HepG2 (cell line): ENCODE results near the gene FBXL2. TPM values are rescaled to one million over a fixed set of nuclear protein-coding genes. Genes with fewer than 3 reads are reported as not detected.

ENCODE experiments used
- ATAC-seq: fragments of 200-7000 bp; cut with Tn5 transposase; 3 replicates; pipeline ENCODE4 v1.9.1; 2020; ENCODE audit warnings: mild to moderate bottlenecking, moderate library complexity
- BruUV-seq: library from RNA; stranded (reverse); fragments of 400-500 nt; replicated peaks from 2 replicates; lab custom pipeline; 2021; lab: Mats Ljungman, UMichigan
- CTCF ChIA-PET: fragments of 300-600 bp; formaldehyde crosslinking; extraction: SDS; loops from one replicate; lab custom pipeline; 2021; ENCODE audit warnings: low total read pairs, inconsistent platforms, low intra/inter-chr PET ratio; lab: Yijun Ruan, JAX
- POLR2A ChIA-PET: fragments of 350-600 bp; sonication (Branson Sonifier 250); formaldehyde crosslinking; loops from one replicate; lab custom pipeline; 2020; ENCODE audit warnings: antibody characterized with exemption, inconsistent platforms; lab: Yijun Ruan, JAX
- DNase-seq: peaks from one replicate; pipeline ENCODE4 v3.0.0-alpha.2; 2015; ENCODE audit warnings: low spot score
- FAIRE-seq: peaks from 3 replicates; lab custom pipeline; 2011; peaks lifted over from hg19 to GRCh38; lab: Jason Lieb, UNC
- H2AFZ ChIP-seq: one replicate; pipeline ENCODE4 v1.6.1; 2011; ENCODE audit warnings: low read length, inconsistent platforms
- H3K27ac ChIP-seq: fragments of 300-600 bp; 3 replicates; pipeline ENCODE4 v1.8.0; 2011; ENCODE audit warnings: mixed run types, mild to moderate bottlenecking, mixed read lengths, low read length, inconsistent platforms; ENCODE audit not compliant: insufficient read depth; ENCODE audit errors: extremely low read length
- H3K27me3 ChIP-seq, 2 experiments: fragments of 200-600 bp in 1 of 2; 2 replicates in 1 of 2; 3 replicates in 1 of 2; pipeline versions ENCODE4 v1.6.0 to v1.8.0; 2011; ENCODE audit warnings: low read length in 2 of 2, mild to moderate bottlenecking in 2 of 2, moderate library complexity in 2 of 2, inconsistent platforms in 1 of 2; ENCODE audit not compliant: insufficient read depth in 2 of 2, control insufficient read depth in 1 of 2
- H3K36me3 ChIP-seq, 2 experiments: fragments of 200-600 bp in 1 of 2; replicated peaks in 1 of 2; 2 replicates in 1 of 2; 3 replicates in 1 of 2; pipeline versions ENCODE4 v1.5.1 to v1.8.0; 2011; ENCODE audit warnings: low read length in 2 of 2, inconsistent platforms in 1 of 2; ENCODE audit not compliant: insufficient read depth in 2 of 2, control insufficient read depth in 1 of 2
- H3K4me1 ChIP-seq: 2 replicates; pipeline ENCODE4 v1.5.1; 2012; ENCODE audit warnings: low read length, inconsistent platforms; ENCODE audit not compliant: insufficient read depth
- H3K4me2 ChIP-seq: 2 replicates; pipeline ENCODE4 v1.6.0; 2011; ENCODE audit warnings: low read depth, low read length, inconsistent platforms
- H3K4me3 ChIP-seq, 3 experiments: fragments of 200-600 bp in 1 of 3; sonication (generic), shearing (Covaris generic) in 1 of 3; replicated peaks in 1 of 3; 2 replicates each; pipeline ENCODE4 v1.5.1; 2011 to 2016; ENCODE audit warnings: low read length in 3 of 3, inconsistent platforms in 2 of 3, low read depth in 2 of 3, mild to moderate bottlenecking in 2 of 3, control low read depth in 1 of 3, mixed read lengths in 1 of 3; ENCODE audit not compliant: insufficient read depth in 1 of 3
- H3K79me2 ChIP-seq: one replicate; pipeline ENCODE4 v1.6.1; 2011; ENCODE audit warnings: low read length, inconsistent platforms; ENCODE audit not compliant: insufficient read depth
- H3K9ac ChIP-seq: 2 replicates; pipeline ENCODE4 v1.6.0; 2011; ENCODE audit warnings: mild to moderate bottlenecking, low read depth, low read length, inconsistent platforms; ENCODE audit not compliant: insufficient read depth
- H3K9me3 ChIP-seq: 2 replicates; pipeline ENCODE4 v1.5.1; 2012; ENCODE audit warnings: mild to moderate bottlenecking, low read length
- H4K20me1 ChIP-seq: 2 replicates; pipeline ENCODE4 v1.6.0; 2011; ENCODE audit warnings: inconsistent platforms, mild to moderate bottlenecking, low read length, moderate library complexity; ENCODE audit not compliant: insufficient read depth
- BRCA1 ChIP-seq: sonication (generic); formaldehyde crosslinking; IDR thresholded peaks from 2 replicates; pipeline ENCODE4 v1.4.0; 2020; ENCODE audit warnings: missing genetic modification reagents
- CENPX ChIP-seq: sonication (generic); formaldehyde crosslinking; IDR thresholded peaks from 2 replicates; pipeline ENCODE4 v1.9.0; 2021; ENCODE audit warnings: mild to moderate bottlenecking, missing genetic modification reagents, moderate library complexity
- CREM ChIP-seq, 2 experiments: sonication (generic) in 1 of 2; formaldehyde crosslinking in 1 of 2; IDR thresholded peaks; 2 replicates each; pipeline versions ENCODE4 v1.4.0 to v1.6.1; 2016 to 2020; ENCODE audit warnings: antibody characterized with exemption in 1 of 2, mild to moderate bottlenecking in 1 of 2, missing genetic modification reagents in 1 of 2
- ISX ChIP-seq: sonication (generic); formaldehyde crosslinking; conservative IDR thresholded peaks from 2 replicates; pipeline ENCODE4 v1.5.0; 2020; ENCODE audit warnings: missing genetic modification reagents
- MAX ChIP-seq: IDR thresholded peaks from 2 replicates; pipeline ENCODE4 v1.6.1; 2012; ENCODE audit warnings: inconsistent platforms
- MTERF4 ChIP-seq: sonication (generic); formaldehyde crosslinking; IDR thresholded peaks from 2 replicates; pipeline ENCODE4 v1.8.0; 2023; ENCODE audit warnings: mild to moderate bottlenecking, missing genetic modification reagents
- NFE2L2 ChIP-seq: fragments of 150-350 bp; IDR thresholded peaks from 2 replicates; pipeline ENCODE4 v1.6.1; 2014; ENCODE audit warnings: low read length
- PAF1 ChIP-seq: IDR thresholded peaks from 2 replicates; pipeline ENCODE4 v1.6.1; 2016; ENCODE audit warnings: missing genetic modification reagents, missing compliant biosample characterization
- SAP130 ChIP-seq: IDR thresholded peaks from 2 replicates; pipeline ENCODE4 v1.6.1; 2016; ENCODE audit warnings: low read depth
- SIN3A ChIP-seq: IDR thresholded peaks from 2 replicates; pipeline ENCODE4 v1.6.1; 2011; ENCODE audit warnings: low read depth, mild to moderate bottlenecking, control low read depth, low read length, borderline replicate concordance
- SMAD1 ChIP-seq: sonication (generic); formaldehyde crosslinking; IDR thresholded peaks from 2 replicates; pipeline ENCODE4 v1.4.0; 2020; ENCODE audit warnings: missing genetic modification reagents, low read depth, mild to moderate bottlenecking, borderline replicate concordance
- SYNCRIP ChIP-seq: fragments of 200-400 bp; formaldehyde crosslinking; IDR thresholded peaks from 2 replicates; pipeline ENCODE4 v1.6.1; 2018; ENCODE audit warnings: mild to moderate bottlenecking, low read depth, low read length; ENCODE audit not compliant: insufficient read depth
- TEF ChIP-seq: sonication (generic); formaldehyde crosslinking; IDR thresholded peaks from 2 replicates; pipeline ENCODE4 v1.5.0; 2020; ENCODE audit warnings: missing genetic modification reagents
- TRIM24 ChIP-seq: sonication (generic); formaldehyde crosslinking; IDR thresholded peaks from 2 replicates; pipeline ENCODE4 v1.8.0; 2022; ENCODE audit warnings: mild to moderate bottlenecking, missing genetic modification reagents
- ZBTB2 ChIP-seq: sonication (generic); formaldehyde crosslinking; IDR thresholded peaks from 2 replicates; pipeline ENCODE4 v1.8.0; 2022; ENCODE audit warnings: low read depth, missing genetic modification reagents
- ZKSCAN8 ChIP-seq: IDR thresholded peaks from 2 replicates; pipeline ENCODE4 v1.6.1; 2016; ENCODE audit warnings: borderline replicate concordance, missing genetic modification reagents, missing compliant biosample characterization
- ZNF20 ChIP-seq: sonication (generic); formaldehyde crosslinking; IDR thresholded peaks from 2 replicates; pipeline ENCODE4 v1.4.0; 2020; ENCODE audit warnings: mild to moderate bottlenecking, moderate library complexity, missing genetic modification reagents
- ZNF331 ChIP-seq: sonication (generic); formaldehyde crosslinking; IDR thresholded peaks from 2 replicates; pipeline ENCODE4 v1.4.0; 2020; ENCODE audit warnings: missing genetic modification reagents
- ZNF569 ChIP-seq: sonication (generic); formaldehyde crosslinking; IDR thresholded peaks from 2 replicates; pipeline ENCODE4 v1.5.0; 2020; ENCODE audit warnings: mild to moderate bottlenecking, missing genetic modification reagents, moderate library complexity, borderline replicate concordance
- ZNF678 ChIP-seq: sonication (generic); formaldehyde crosslinking; IDR thresholded peaks from 2 replicates; pipeline ENCODE4 v1.4.0; 2020; ENCODE audit warnings: mild to moderate bottlenecking, missing genetic modification reagents
- ZZZ3 ChIP-seq: sonication (generic); formaldehyde crosslinking; IDR thresholded peaks from 2 replicates; pipeline ENCODE4 v1.4.0; 2020; ENCODE audit warnings: missing genetic modification reagents, mild to moderate bottlenecking, borderline replicate concordance
- WGBS: methylation state at CpG from one replicate; pipeline ENCODE4 v1.1.6; 2017; ENCODE audit warnings: low lambda C conversion rate; 5-methylcytosine and 5-hydroxymethylcytosine counted together
- in situ Hi-C: cut with HindIII; loops from 2 replicates; pipeline ENCODE4 v1.10.0; 2017; ENCODE audit warnings: low pct_unique_long_range_greater_than_20kb; ENCODE audit not compliant: extremely low pct_ligation_motif_present
- intact Hi-C: fragments of 100-400 bp; cut with micrococcal nuclease; formaldehyde crosslinking; loops from one replicate; pipeline ENCODE4 v1.10.0; 2022; ENCODE audit not compliant: unreplicated experiment
- polyA plus RNA-seq, 8 experiments: library from polyadenylated mRNA; depleted of rRNA in 3 of 8; stranded (reverse) in 7 of 8; unstranded in 1 of 8; fragments of >200 nt; fragmentation: Illumina TruSeq in 4 of 8; extraction: Trizol in 4 of 8; gene quantifications; 2 replicates each; pipeline versions ENCODE4 v1.2.1 to v1.2.3, GENCODE V29; 2011 to 2016; ENCODE audit warnings: low read depth in 4 of 8, missing spikeins in 1 of 8, mixed read lengths in 1 of 8; ENCODE audit not compliant: insufficient read depth in 1 of 8
- total RNA-seq, 5 experiments: library from RNA; depleted of rRNA; stranded (reverse); fragments of >200 nt; fragmentation: Illumina TruSeq; extraction: Trizol; gene quantifications; 2 replicates each; pipeline ENCODE4 v1.2.3, GENCODE V29; 2016; ENCODE audit warnings: low read depth in 1 of 5

Gene FBXL2
- total and polyA plus RNA-seq, 2 of the 13 experiments (the other 11 are each of a cell fraction or from before 2014, with no cell fraction given) = 1.8 to 5.0 TPM

- Histone ChIP-seq H3K36me3 (no peaks in the 10 kb centered on the region), H2AFZ (peak overlapping the region; percentile 68), H3K27ac (no peak overlapping the region), H4K20me1 (no peaks in the 10 kb centered on the region), H3K27me3 (no peaks in the 10 kb centered on the region; a peak in 1 of 5 replicates), H3K4me2 (peak overlapping the region; percentile 59), H3K79me2 (no peaks in the 10 kb centered on the region), H3K4me3 (peak overlapping the region in 2 of 3 experiments; percentile 36 to 44; a peak in 5 of 6 replicates), H3K9ac (no peak overlapping the region), H3K4me1 (peaks cover 33% of the 10 kb centered on the region), H3K9me3 (peaks cover 8% of the 10 kb centered on the region; the same call in 1 of the 2 replicates)
- ATAC-seq (peak; percentile 62; the same call in 2 of the 3 replicates), DNase-seq (peak; percentile 10), FAIRE-seq (no peak)
- ChIA-PET POLR2A (no interaction called here), CTCF (no interaction called here)
- no TSS peak for BruUV-seq
- in situ Hi-C loops (no loop called here), intact Hi-C loops (loop anchor here (10.0 kb wide), 1 partner anchor 87 kb away; no protein-coding TSS in a partner anchor)
- 26% methylated on average over 4 of the region's 4 CpGs for WGBS
- TF ChIP-seq ZBTB2 (CRISPR knock-in tag) = no peak
- no peak for TF ChIP-seq PAF1
- peak; percentile 31; the same call in 1 of the 2 replicates for TF ChIP-seq TEF (CRISPR knock-in tag)
- no peak for TF ChIP-seq MAX
- no peak for TF ChIP-seq CENPX
- no peak for TF ChIP-seq ZNF678 (CRISPR knock-in tag)
- no peak for TF ChIP-seq CREM (IDR thresholded peaks at IDR 0.05)
- TF ChIP-seq CREM (CRISPR knock-in tag; IDR thresholded peaks at IDR 0.05) = no peak
- no peak for TF ChIP-seq ISX (CRISPR knock-in tag)
- no peak for TF ChIP-seq ZZZ3 (CRISPR knock-in tag)
- TF ChIP-seq ZNF20 = no peak
- no peak for TF ChIP-seq ZNF569 (CRISPR knock-in tag)
- TF ChIP-seq ZKSCAN8 (CRISPR knock-in tag) = no peak
- no peak for TF ChIP-seq SYNCRIP
- TF ChIP-seq SAP130 (CRISPR knock-in tag) = 0 out of 2 replicates have a peak, but pooled peaks have one; percentile 28
- TF ChIP-seq SMAD1 = no peak
- no peak for TF ChIP-seq TRIM24 (CRISPR knock-in tag)
- TF ChIP-seq ZNF331 = 0 out of 2 replicates have a peak, but pooled peaks have one; percentile 12
- TF ChIP-seq MTERF4 (CRISPR knock-in tag) = no peak
- TF ChIP-seq NFE2L2 = peak; percentile 59; the same call in 1 of the 2 replicates
- no peak for TF ChIP-seq BRCA1
- no peak for TF ChIP-seq SIN3A
Observed at GRCh38 chr3:33271324-33271723, 5.9 kb upstream of the FBXL2 start.
